Stimulated activated CD8-positive, alpha-beta memory T cell treated with anti-CD3 and anti-CD28 coated beads, Interleukin-7, amount 100 ng/mL, for 4 hours (primary cell): ENCODE results near the gene CTPS1.

ENCODE experiments used
- DNase-seq, 2 donors: peaks; one replicate each; pipeline ENCODE4 v3.0.0-alpha.2; 2020; ENCODE audit warnings: low read depth in 2 of 2

Gene CTPS1

GRCh38 chr1:40969445-40969844 lies 10.1 kb upstream of the CTPS1 start:
- DNase-seq = no peak

- no peak for DNase-seq
Observed at GRCh38 chr1:40971966-40972365, 7.5 kb upstream of the CTPS1 start.

- no peak for DNase-seq
Observed at GRCh38 chr1:40973912-40974311, 5.6 kb upstream of the CTPS1 start.

- no peak for DNase-seq
Observed at GRCh38 chr1:40974945-40975344, 4.6 kb upstream of the CTPS1 start.

- DNase-seq = no peak
Observed at GRCh38 chr1:40976952-40977690, 2.4 kb upstream of the CTPS1 start.

GRCh38 chr1:40977716-40978115 lies 1.8 kb upstream of the CTPS1 start:
- DNase-seq = no peak

- DNase-seq = no peak
Observed at GRCh38 chr1:40978886-40979240, 633 bp upstream of the CTPS1 start.

- no peak for DNase-seq
Observed at GRCh38 chr1:40980068-40980452, 564 bp downstream of the CTPS1 start.

GRCh38 chr1:40980453-40981121 lies 1.1 kb downstream of the CTPS1 start:
- DNase-seq = peak; percentile 37 to 51

- DNase-seq = no peak
Observed at GRCh38 chr1:40981691-40982448, 2.4 kb downstream of the CTPS1 start.

GRCh38 chr1:40982721-40983120 lies 3.2 kb downstream of the CTPS1 start:
- no peak for DNase-seq

GRCh38 chr1:40983286-40983685 lies 3.8 kb downstream of the CTPS1 start:
- DNase-seq = no peak

- DNase-seq = no peak
Observed at GRCh38 chr1:40984066-40984465, 4.6 kb downstream of the CTPS1 start.

- DNase-seq = no peak
Observed at GRCh38 chr1:40984531-40984930, 5.0 kb downstream of the CTPS1 start.

GRCh38 chr1:40985161-40985560 lies 5.7 kb downstream of the CTPS1 start:
- DNase-seq = no peak

- DNase-seq = no peak
Observed at GRCh38 chr1:40985875-40986274, 6.4 kb downstream of the CTPS1 start.

- DNase-seq = no peak
Observed at GRCh38 chr1:40986328-40986783, 6.9 kb downstream of the CTPS1 start.

GRCh38 chr1:40986956-40987355 lies 7.5 kb downstream of the CTPS1 start:
- no peak for DNase-seq

GRCh38 chr1:40987439-40988276 lies 8.2 kb downstream of the CTPS1 start:
- no peak for DNase-seq

- no peak for DNase-seq
Observed at GRCh38 chr1:40988280-40988679, 8.8 kb downstream of the CTPS1 start.

- DNase-seq = no peak
Observed at GRCh38 chr1:40989066-40989465, 9.6 kb downstream of the CTPS1 start.

GRCh38 chr1:40997096-40997495 lies 17.6 kb downstream of the CTPS1 start:
- no peak for DNase-seq
